Measurements from ENCODE around the gene KRT84.

DNA sequence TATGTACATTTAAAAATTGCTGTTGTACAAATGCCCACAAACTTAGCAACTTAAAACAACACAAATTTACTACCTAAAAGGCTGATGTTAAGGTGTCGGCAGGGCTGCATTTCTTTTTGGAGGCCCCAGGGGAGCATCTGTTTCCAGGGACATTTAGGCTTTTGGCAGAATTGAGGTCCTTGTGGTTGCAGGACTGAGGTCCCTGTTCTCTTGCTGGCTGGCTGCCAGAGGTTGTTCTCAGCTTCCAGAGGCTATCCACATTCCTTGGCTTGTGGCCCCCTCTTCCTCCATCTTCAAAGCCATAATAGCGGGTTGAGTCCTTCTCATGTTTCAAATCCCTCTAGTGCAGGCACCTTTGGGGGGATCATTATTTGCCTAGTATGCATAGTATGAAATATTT is 41.9 kb downstream of the KRT84 start:
- no peak for TF ChIP-seq YY1 (IDR thresholded peaks at IDR 0.05; ENCODE audit: insufficient read depth, insufficient read length)
- TF ChIP-seq ZNF274 (IDR thresholded peaks at IDR 0.05; ENCODE audit: low read depth, low read length): no peak
- TF ChIP-seq SUZ12 (IDR thresholded peaks at IDR 0.05; ENCODE audit: extremely low read depth, insufficient read depth, insufficient read length): no peak
